Measurements from ENCODE around the gene ODC1. TPM values are rescaled to one million over a fixed set of nuclear protein-coding genes. Genes with fewer than 3 reads are reported as not detected.

Gene ODC1
- total RNA-seq, 4 donors from 2014 or later, result 36.2 to 75.2 (median 43.2) TPM

DNA sequence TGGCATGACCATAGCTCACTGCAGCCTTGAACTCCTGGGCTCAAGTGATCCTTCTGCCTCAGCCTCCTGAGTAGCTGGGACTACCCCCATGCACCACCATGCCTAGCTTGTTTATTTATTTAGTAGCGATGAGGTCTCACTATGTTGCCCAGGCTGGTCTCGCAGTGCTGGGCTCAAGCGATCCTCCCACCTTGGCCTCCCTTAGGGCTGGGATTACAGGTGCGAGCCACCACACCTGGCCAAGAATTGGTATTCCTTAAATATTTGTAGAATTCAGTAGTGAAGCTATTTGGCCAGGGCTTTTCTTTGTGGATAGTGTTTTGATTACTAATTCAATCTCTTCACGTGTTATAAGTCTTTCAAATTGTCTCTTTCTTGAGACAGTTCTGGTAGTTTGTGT, 56.0 kb downstream of the ODC1 start:
- intact Hi-C loops (cut with DNase I; ENCODE audit: low total_unique reads) (no loop called here), in situ Hi-C loops (cut with MboI; ENCODE audit: low pct_ligation_motif_present in 1 of 4, low pct_unique_long_range_greater_than_20kb in 1 of 4, low sequenced_read_pairs in 3 of 4) (no loop called here)
- no peaks in the 10 kb centered on the region for H3K9me3 ChIP-seq
- TF ChIP-seq POLR2AphosphoS5 (IDR thresholded peaks at IDR 0.05) (no peak), POLR2A (IDR thresholded peaks at IDR 0.05) (no peak), EP300 (IDR thresholded peaks at IDR 0.05; ENCODE audit: low read depth) (no peak), CTCF (IDR thresholded peaks at IDR 0.05) (no peak)
- no peaks in the 10 kb centered on the region for H3K36me3 ChIP-seq
- DNase-seq, result no peak
- H3K4me1 ChIP-seq, result peaks cover 11 to 37% (median 23%) of the 10 kb centered on the region in 4 donors
- H3K27me3 ChIP-seq, result no peaks in the 10 kb centered on the region
- H3K27ac ChIP-seq, result no peak overlapping the region
- 94% methylated on average over 5 of the region's 5 CpGs; no CpG with 5 or more reads in 1 of the 2 donors for WGBS, 2 donors (ENCODE audit: low coverage in 1 of 2)
- H3K4me3 ChIP-seq, result no peak overlapping the region

DNA sequence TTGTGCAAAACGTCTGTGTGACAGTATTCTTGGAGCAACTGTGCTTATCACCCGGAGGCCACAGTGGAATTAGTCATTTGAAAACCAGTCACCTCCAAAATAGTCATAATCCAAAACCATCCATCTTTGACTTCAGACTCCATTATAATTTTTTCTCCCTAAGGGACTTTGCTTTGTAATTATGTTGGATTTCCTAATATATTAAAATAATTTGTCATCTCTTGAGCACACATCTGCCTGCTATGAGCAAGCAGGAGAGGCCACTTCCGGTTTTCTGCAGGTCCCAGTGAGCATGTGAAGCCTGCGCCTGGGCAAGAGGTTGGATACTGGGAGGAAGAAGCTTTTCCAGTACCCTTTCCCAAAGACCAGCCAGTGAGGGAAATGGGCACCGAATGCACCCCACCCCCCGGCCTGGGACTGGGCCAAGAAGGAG, 57.7 kb downstream of the ODC1 start:
- Histone ChIP-seq H3K27me3 (no peaks in the 10 kb centered on the region), H3K9me3 (no peaks in the 10 kb centered on the region), H3K4me3 (no peak overlapping the region), H3K36me3 (no peaks in the 10 kb centered on the region), H3K4me1 (peaks cover 11 to 37% (median 23%) of the 10 kb centered on the region in 4 donors), H3K27ac (peak overlapping the region; percentile 41 to 67 (median 64))
- no peak for DNase-seq
- intact Hi-C loops (cut with DNase I; ENCODE audit: low total_unique reads) (no loop called here), in situ Hi-C loops (cut with MboI; ENCODE audit: low pct_ligation_motif_present in 1 of 4, low pct_unique_long_range_greater_than_20kb in 1 of 4, low sequenced_read_pairs in 3 of 4) (no loop called here)
- WGBS, 2 donors (ENCODE audit: low coverage in 1 of 2), result 71 to 80% methylated on average over 3 to 6 of the region's 6 CpGs
- TF ChIP-seq CTCF (IDR thresholded peaks at IDR 0.05) (no peak), POLR2A (IDR thresholded peaks at IDR 0.05) (no peak), EP300 (IDR thresholded peaks at IDR 0.05; ENCODE audit: low read depth) (no peak), POLR2AphosphoS5 (IDR thresholded peaks at IDR 0.05) (no peak)

Small RNAs within 50 kb of the gene (small RNA-seq; reads per million reads assigned to genes)
- 2.2 to 6.8 (median 2.4) reads per million in 4 donors for gene SNORA80B

Other genes with a start within 250 kb of the ODC1 start
- gene HPCAL1, start 145.4 kb downstream of the ODC1 start, total RNA-seq, result 100 to 1,000 TPM in 3 of 4 donors, 10 to 100 TPM in 1; 88.9 to 221 (median 129) TPM
- gene NOL10, start 241.6 kb upstream of the ODC1 start, total RNA-seq, result 10 to 100 TPM; 10.8 to 25.9 (median 18.8) TPM